ENCODE data around the gene PGBD2.
"Not testable (repeated sequence)": the region's sequence is repeated elsewhere in the genome, so short reads cannot be mapped to it uniquely, and the experiment has no call there.

PGBD2 gene

GRCh38 chr1:248890549-248891498 lies 15.2 kb upstream of the PGBD2 start:
- no peak for DNase-seq

GRCh38 chr1:248891758-248892157 lies 14.3 kb upstream of the PGBD2 start:
- DNase-seq, result no peak

- no peak for DNase-seq
These were observed 13.4 kb upstream of the PGBD2 start for GRCh38 chr1:248892590-248892989.

- DNase-seq, result no peak
These were observed 11.2 kb upstream of the PGBD2 start for GRCh38 chr1:248894837-248895236.

GRCh38 chr1:248897412-248898337 lies 8.4 kb upstream of the PGBD2 start:
- DNase-seq, result no peak

GRCh38 chr1:248900637-248901036 lies 5.4 kb upstream of the PGBD2 start:
- no peak for DNase-seq

- no peak for DNase-seq
These were observed 4.5 kb upstream of the PGBD2 start for GRCh38 chr1:248901578-248901977.

- DNase-seq, result no peak
These were observed 1.4 kb upstream of the PGBD2 start for GRCh38 chr1:248904437-248905216.

- DNase-seq, result no peak
These were observed 400 bp upstream of the PGBD2 start for GRCh38 chr1:248905662-248906008.

GRCh38 chr1:248906753-248907661 lies 972 bp downstream of the PGBD2 start:
- no peak for DNase-seq

GRCh38 chr1:248910761-248911160 lies 4.7 kb downstream of the PGBD2 start:
- no peak for DNase-seq

GRCh38 chr1:248913933-248914332 lies 7.9 kb downstream of the PGBD2 start:
- DNase-seq, result no peak

- no peak for DNase-seq
These were observed 8.9 kb downstream of the PGBD2 start for GRCh38 chr1:248914796-248915381.

GRCh38 chr1:248918131-248918530 lies 12.1 kb downstream of the PGBD2 start:
- no peak for DNase-seq

GRCh38 chr1:248923352-248924338 lies 17.6 kb downstream of the PGBD2 start:
- no peak for DNase-seq

GRCh38 chr1:248924696-248925532 lies 18.9 kb downstream of the PGBD2 start:
- peak; percentile 26 for DNase-seq

GRCh38 chr1:248925859-248926258 lies 19.8 kb downstream of the PGBD2 start:
- DNase-seq, result not testable (repeated sequence)

- DNase-seq, result no peak
These were observed 20.6 kb downstream of the PGBD2 start for GRCh38 chr1:248926401-248927182.

Data from stimulated activated CD4-positive, alpha-beta T cell treated with anti-CD3 and anti-CD28 coated beads, Interleukin-4, amount 100 ng/mL, for 1 hour (primary cell).